ENCODE measurements around the gene P2RX7.

P2RX7 gene

DNA sequence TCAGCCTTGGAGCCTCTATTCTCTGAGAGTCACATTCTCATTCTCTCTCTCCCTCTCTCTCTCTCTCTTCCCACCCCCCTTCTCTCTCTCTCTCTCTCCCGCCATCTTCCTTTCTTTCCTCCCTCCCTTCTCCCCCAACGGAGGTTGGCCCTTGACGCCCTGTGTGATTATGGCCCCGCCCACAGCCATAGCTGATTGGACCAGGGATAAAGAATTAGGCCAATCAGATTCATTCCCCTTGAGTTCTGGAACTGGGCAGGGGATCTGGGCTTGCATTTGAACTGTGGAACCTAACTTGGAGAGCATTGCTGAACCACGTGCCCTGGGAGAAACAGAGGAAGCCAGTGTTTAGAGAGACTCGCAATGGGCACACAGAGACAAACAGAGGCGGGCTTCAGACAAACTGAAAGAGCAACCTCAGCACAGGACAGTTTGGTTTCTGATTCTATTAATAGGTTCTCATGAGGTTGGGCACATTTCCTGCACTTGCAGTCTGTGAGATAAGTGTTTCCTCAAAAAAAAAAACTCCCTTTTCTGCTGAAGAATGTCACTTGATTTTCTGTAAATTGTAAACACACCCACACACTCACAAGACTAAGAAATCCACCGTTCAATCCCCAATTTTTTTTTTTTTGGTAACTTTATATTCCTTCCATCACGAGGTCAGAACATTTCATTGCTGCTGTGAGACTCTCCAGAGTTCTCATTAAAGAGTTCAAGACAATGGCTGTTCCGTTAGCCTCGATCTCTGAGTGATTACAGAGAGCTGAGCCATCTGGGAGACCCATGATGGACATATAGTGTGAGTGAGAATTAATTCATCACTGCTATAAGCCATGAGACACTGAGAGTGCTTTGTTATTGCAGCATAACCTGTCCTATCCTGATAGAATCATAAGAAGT, 3.5 kb upstream of the P2RX7 start:
- Histone ChIP-seq H3K9ac (ENCODE audit: low read length) (peak overlapping the region; percentile 7; the same call in 1 of the 2 replicates), H3K4me3 (ENCODE audit: insufficient read depth, low read length, poor library complexity, severe bottlenecking) (no peak overlapping the region), H2AFZ (ENCODE audit: low read depth, low read length, severe bottlenecking) (peak overlapping the region; percentile 86)

GRCh38 chr12:121129811-121130147, 2.9 kb upstream of the P2RX7 start:
- Histone ChIP-seq H3K27ac (ENCODE audit: low read depth, low read length) (no peak overlapping the region), H4K20me1 (ENCODE audit: low read depth, low read length) (no peaks in the 10 kb centered on the region), H3K27me3 (ENCODE audit: low read length) (no peaks in the 10 kb centered on the region), H3F3A (ENCODE audit: insufficient read depth) (no peaks in the 10 kb centered on the region), H3K9me2 (replicated peaks; ENCODE audit: insufficient read depth, low read length) (no peaks in the 10 kb centered on the region), H3K4me2 (ENCODE audit: low read depth, low read length, poor library complexity, severe bottlenecking) (peak overlapping the region; percentile 41), H3K36me3 (ENCODE audit: low read length) (no peaks in the 10 kb centered on the region), H3K4me3 (ENCODE audit: insufficient read depth, low read length, poor library complexity, severe bottlenecking) (no peak overlapping the region), H3K9me3 (ENCODE audit: insufficient read depth, low read length) (no peaks in the 10 kb centered on the region), H3K9ac (ENCODE audit: low read length) (peak overlapping the region; percentile 7; the same call in 1 of the 2 replicates), H2AFZ (ENCODE audit: low read depth, low read length, severe bottlenecking) (no peak overlapping the region), H3K79me2 (ENCODE audit: insufficient read depth, low read length) (no peaks in the 10 kb centered on the region)
- TF ChIP-seq, protein P1, sequence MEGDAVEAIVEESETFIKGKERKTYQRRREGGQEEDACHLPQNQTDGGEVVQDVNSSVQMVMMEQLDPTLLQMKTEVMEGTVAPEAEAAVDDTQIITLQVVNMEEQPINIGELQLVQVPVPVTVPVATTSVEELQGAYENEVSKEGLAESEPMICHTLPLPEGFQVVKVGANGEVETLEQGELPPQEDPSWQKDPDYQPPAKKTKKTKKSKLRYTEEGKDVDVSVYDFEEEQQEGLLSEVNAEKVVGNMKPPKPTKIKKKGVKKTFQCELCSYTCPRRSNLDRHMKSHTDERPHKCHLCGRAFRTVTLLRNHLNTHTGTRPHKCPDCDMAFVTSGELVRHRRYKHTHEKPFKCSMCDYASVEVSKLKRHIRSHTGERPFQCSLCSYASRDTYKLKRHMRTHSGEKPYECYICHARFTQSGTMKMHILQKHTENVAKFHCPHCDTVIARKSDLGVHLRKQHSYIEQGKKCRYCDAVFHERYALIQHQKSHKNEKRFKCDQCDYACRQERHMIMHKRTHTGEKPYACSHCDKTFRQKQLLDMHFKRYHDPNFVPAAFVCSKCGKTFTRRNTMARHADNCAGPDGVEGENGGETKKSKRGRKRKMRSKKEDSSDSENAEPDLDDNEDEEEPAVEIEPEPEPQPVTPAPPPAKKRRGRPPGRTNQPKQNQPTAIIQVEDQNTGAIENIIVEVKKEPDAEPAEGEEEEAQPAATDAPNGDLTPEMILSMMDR (IDR thresholded peaks at IDR 0.05; ENCODE audit: insufficient read depth, low read length, poor library complexity, severe bottlenecking) = no peak
- TF ChIP-seq EZH2phosphoT487 (conservative IDR thresholded peaks at IDR 0.05; ENCODE audit: low read length) = no peak

More for the DNA sequence above, 3.5 kb upstream of the P2RX7 start:
- no peaks in the 10 kb centered on the region for H3K9me2 ChIP-seq (replicated peaks; ENCODE audit: insufficient read depth, low read length)
- H3K9me3 ChIP-seq (ENCODE audit: insufficient read depth, low read length) = no peaks in the 10 kb centered on the region
- H3K79me2 ChIP-seq (ENCODE audit: insufficient read depth, low read length) = no peaks in the 10 kb centered on the region
- no peaks in the 10 kb centered on the region for H3K36me3 ChIP-seq (ENCODE audit: low read length)
- no peaks in the 10 kb centered on the region for H4K20me1 ChIP-seq (ENCODE audit: low read depth, low read length)
- peak overlapping the region; percentile 5; the same call in 1 of the 2 replicates for H3K27ac ChIP-seq (ENCODE audit: low read depth, low read length)
- TF ChIP-seq, protein P1 (IDR thresholded peaks at IDR 0.05; ENCODE audit: insufficient read depth, low read length, poor library complexity, severe bottlenecking) = no peak
- no peak for TF ChIP-seq EZH2phosphoT487 (conservative IDR thresholded peaks at IDR 0.05; ENCODE audit: low read length)
- H3K4me2 ChIP-seq (ENCODE audit: low read depth, low read length, poor library complexity, severe bottlenecking) = peak overlapping the region; percentile 41
- H3F3A ChIP-seq (ENCODE audit: insufficient read depth) = no peaks in the 10 kb centered on the region
- no peaks in the 10 kb centered on the region for H3K27me3 ChIP-seq (ENCODE audit: low read length)

GRCh38 chr12:121130866-121131373, 1.8 kb upstream of the P2RX7 start:
- H3K36me3 ChIP-seq (ENCODE audit: low read length) = no peaks in the 10 kb centered on the region
- H3F3A ChIP-seq (ENCODE audit: insufficient read depth) = no peaks in the 10 kb centered on the region
- no peaks in the 10 kb centered on the region for H4K20me1 ChIP-seq (ENCODE audit: low read depth, low read length)
- H3K79me2 ChIP-seq (ENCODE audit: insufficient read depth, low read length) = no peaks in the 10 kb centered on the region
- no peak overlapping the region for H2AFZ ChIP-seq (ENCODE audit: low read depth, low read length, severe bottlenecking)
- H3K9me2 ChIP-seq (replicated peaks; ENCODE audit: insufficient read depth, low read length) = no peaks in the 10 kb centered on the region
- no peak overlapping the region for H3K27ac ChIP-seq (ENCODE audit: low read depth, low read length)
- H3K4me3 ChIP-seq (ENCODE audit: insufficient read depth, low read length, poor library complexity, severe bottlenecking) = no peak overlapping the region
- no peak overlapping the region for H3K4me2 ChIP-seq (ENCODE audit: low read depth, low read length, poor library complexity, severe bottlenecking)
- no peaks in the 10 kb centered on the region for H3K9me3 ChIP-seq (ENCODE audit: insufficient read depth, low read length)
- no peaks in the 10 kb centered on the region for H3K27me3 ChIP-seq (ENCODE audit: low read length)
- no peak for TF ChIP-seq EZH2phosphoT487 (conservative IDR thresholded peaks at IDR 0.05; ENCODE audit: low read length)
- TF ChIP-seq, protein P1 (IDR thresholded peaks at IDR 0.05; ENCODE audit: insufficient read depth, low read length, poor library complexity, severe bottlenecking) = no peak
- H3K9ac ChIP-seq (ENCODE audit: low read length) = no peak overlapping the region
